ENCODE measurements around the gene KIZ.

KIZ gene

GRCh38 chr20:21125849-21126580, at the start of gene KIZ:
TSS of gene KIZ (plus strand) at chr20:21126082. CDS start at chr20:21126116, 34 bp downstream.
- peaks cover 9% of the 10 kb centered on the region; the same call in 1 of the 2 replicates for H3K27me3 ChIP-seq (ENCODE audit: insufficient read depth, low read length)
- H3K9ac ChIP-seq (ENCODE audit: low read depth, low read length): peak within 1 kb of the TSS; percentile 73
- H3K4me1 ChIP-seq (ENCODE audit: insufficient read depth, low read length): peaks cover 19% of the 10 kb centered on the region; the same call in 1 of the 2 replicates
- no peak within 1 kb of the TSS for H3K27ac ChIP-seq (ENCODE audit: low read length)
- H3K36me3 ChIP-seq (ENCODE audit: insufficient read depth, low read depth, low read length): no peaks in the 10 kb centered on the region
- no peaks in the 10 kb centered on the region for H3K9me3 ChIP-seq (ENCODE audit: insufficient read depth, low read depth, low read length)
- peak within 1 kb of the TSS; percentile 90 for H3K4me3 ChIP-seq (ENCODE audit: low read length)

DNA sequence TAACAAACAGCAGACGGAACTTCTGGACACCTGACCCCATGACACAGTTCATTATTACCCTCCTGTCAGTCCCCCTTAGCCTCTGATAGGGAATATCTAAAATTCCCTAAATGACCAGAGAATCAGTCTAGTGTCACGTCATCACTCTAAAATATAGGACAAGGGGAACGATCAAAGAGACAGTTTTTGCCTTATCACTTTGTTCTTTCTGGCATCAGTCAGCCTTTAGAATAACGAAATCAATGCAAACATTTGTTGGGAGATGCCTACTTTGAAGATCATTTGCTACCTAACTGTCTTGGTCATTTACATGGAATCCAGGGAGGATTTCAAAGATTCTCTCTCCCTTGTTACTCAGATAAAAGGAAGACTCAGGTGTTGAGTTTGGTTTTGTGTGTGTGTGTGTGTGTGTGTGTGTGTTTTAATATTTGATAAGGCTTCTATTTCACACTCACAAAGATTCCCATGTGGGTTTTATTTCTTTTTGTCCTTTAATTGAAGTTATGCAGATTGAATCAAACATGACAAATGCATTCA, 48.0 kb upstream of the KIZ start:
- H3K27ac ChIP-seq (ENCODE audit: low read length): no peak overlapping the region
- no peak overlapping the region for H3K9ac ChIP-seq (ENCODE audit: low read depth, low read length)
- H3K27me3 ChIP-seq (ENCODE audit: insufficient read depth, low read length): no peaks in the 10 kb centered on the region
- no peak overlapping the region for H3K4me3 ChIP-seq (ENCODE audit: low read length)
- H3K36me3 ChIP-seq (ENCODE audit: insufficient read depth, low read depth, low read length): no peaks in the 10 kb centered on the region
- no peaks in the 10 kb centered on the region for H3K4me1 ChIP-seq (ENCODE audit: insufficient read depth, low read length)
- no peaks in the 10 kb centered on the region for H3K9me3 ChIP-seq (ENCODE audit: insufficient read depth, low read depth, low read length)

GRCh38 chr20:21082584-21082983, 43.3 kb upstream of the KIZ start:
- Histone ChIP-seq H3K4me1 (ENCODE audit: insufficient read depth, low read length) (no peaks in the 10 kb centered on the region), H3K27ac (ENCODE audit: low read length) (no peak overlapping the region), H3K9ac (ENCODE audit: low read depth, low read length) (no peak overlapping the region), H3K4me3 (ENCODE audit: low read length) (no peak overlapping the region), H3K27me3 (ENCODE audit: insufficient read depth, low read length) (no peaks in the 10 kb centered on the region), H3K9me3 (ENCODE audit: insufficient read depth, low read depth, low read length) (no peaks in the 10 kb centered on the region), H3K36me3 (ENCODE audit: insufficient read depth, low read depth, low read length) (no peaks in the 10 kb centered on the region)

GRCh38 chr20:21083825-21084325, 42.0 kb upstream of the KIZ start:
- Histone ChIP-seq H3K4me3 (ENCODE audit: low read length) (no peak overlapping the region), H3K27ac (ENCODE audit: low read length) (no peak overlapping the region), H3K36me3 (ENCODE audit: insufficient read depth, low read depth, low read length) (no peaks in the 10 kb centered on the region), H3K27me3 (ENCODE audit: insufficient read depth, low read length) (no peaks in the 10 kb centered on the region), H3K9me3 (ENCODE audit: insufficient read depth, low read depth, low read length) (no peaks in the 10 kb centered on the region), H3K9ac (ENCODE audit: low read depth, low read length) (no peak overlapping the region), H3K4me1 (ENCODE audit: insufficient read depth, low read length) (peaks cover under 1% of the 10 kb centered on the region; the same call in 1 of the 2 replicates)

GRCh38 chr20:21087862-21088540, 37.9 kb upstream of the KIZ start:
- no peak overlapping the region for H3K9ac ChIP-seq (ENCODE audit: low read depth, low read length)
- peaks cover 28% of the 10 kb centered on the region for H3K4me1 ChIP-seq (ENCODE audit: insufficient read depth, low read length)
- H3K27me3 ChIP-seq (ENCODE audit: insufficient read depth, low read length): peaks cover 28% of the 10 kb centered on the region
- H3K4me3 ChIP-seq (ENCODE audit: low read length): no peak overlapping the region
- no peaks in the 10 kb centered on the region for H3K36me3 ChIP-seq (ENCODE audit: insufficient read depth, low read depth, low read length)
- H3K9me3 ChIP-seq (ENCODE audit: insufficient read depth, low read depth, low read length): no peaks in the 10 kb centered on the region
- H3K27ac ChIP-seq (ENCODE audit: low read length): no peak overlapping the region

- H3K4me1 ChIP-seq (ENCODE audit: insufficient read depth, low read length): peaks cover 28% of the 10 kb centered on the region
- no peaks in the 10 kb centered on the region for H3K36me3 ChIP-seq (ENCODE audit: insufficient read depth, low read depth, low read length)
- no peaks in the 10 kb centered on the region for H3K9me3 ChIP-seq (ENCODE audit: insufficient read depth, low read depth, low read length)
- H3K9ac ChIP-seq (ENCODE audit: low read depth, low read length): no peak overlapping the region
- H3K27me3 ChIP-seq (ENCODE audit: insufficient read depth, low read length): peaks cover 42% of the 10 kb centered on the region
- H3K27ac ChIP-seq (ENCODE audit: low read length): no peak overlapping the region
- peak overlapping the region; percentile 41; the same call in 1 of the 2 replicates for H3K4me3 ChIP-seq (ENCODE audit: low read length)
These were observed 36.5 kb upstream of the KIZ start for GRCh38 chr20:21089391-21089790.

- Histone ChIP-seq H3K36me3 (ENCODE audit: insufficient read depth, low read depth, low read length) (no peaks in the 10 kb centered on the region), H3K27me3 (ENCODE audit: insufficient read depth, low read length) (peaks cover 46% of the 10 kb centered on the region), H3K9ac (ENCODE audit: low read depth, low read length) (peak overlapping the region; percentile 9; the same call in 1 of the 2 replicates), H3K4me3 (ENCODE audit: low read length) (peak overlapping the region; percentile 41; the same call in 1 of the 2 replicates), H3K27ac (ENCODE audit: low read length) (no peak overlapping the region), H3K4me1 (ENCODE audit: insufficient read depth, low read length) (peaks cover 28% of the 10 kb centered on the region), H3K9me3 (ENCODE audit: insufficient read depth, low read depth, low read length) (no peaks in the 10 kb centered on the region)
These were observed 35.7 kb upstream of the KIZ start for GRCh38 chr20:21090111-21090618.

DNA sequence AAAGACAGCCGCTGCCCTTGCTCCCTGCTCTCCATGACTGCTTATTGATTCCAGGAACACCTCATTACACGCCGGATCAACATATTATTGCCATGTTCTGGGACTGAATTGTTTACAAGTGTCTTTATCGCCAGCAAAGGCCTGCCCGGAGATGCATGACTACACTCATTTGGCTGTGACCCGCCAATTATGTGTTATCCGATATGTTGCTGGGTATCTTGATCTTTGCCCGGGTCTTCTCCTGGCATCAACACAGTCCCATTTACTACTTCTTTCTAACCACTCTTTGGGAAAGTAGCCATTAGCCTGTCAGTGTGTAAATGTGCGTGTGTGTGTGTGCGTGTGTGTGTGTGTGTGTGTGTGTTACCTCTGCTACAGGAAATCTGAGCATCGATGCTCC, 35.2 kb upstream of the KIZ start:
- H3K27me3 ChIP-seq (ENCODE audit: insufficient read depth, low read length): peaks cover 51% of the 10 kb centered on the region
- H3K27ac ChIP-seq (ENCODE audit: low read length): no peak overlapping the region
- no peaks in the 10 kb centered on the region for H3K9me3 ChIP-seq (ENCODE audit: insufficient read depth, low read depth, low read length)
- peak overlapping the region; percentile 9; the same call in 1 of the 2 replicates for H3K9ac ChIP-seq (ENCODE audit: low read depth, low read length)
- H3K4me3 ChIP-seq (ENCODE audit: low read length): peak overlapping the region; percentile 41; the same call in 1 of the 2 replicates
- no peaks in the 10 kb centered on the region for H3K36me3 ChIP-seq (ENCODE audit: insufficient read depth, low read depth, low read length)
- peaks cover 28% of the 10 kb centered on the region for H3K4me1 ChIP-seq (ENCODE audit: insufficient read depth, low read length)

DNA sequence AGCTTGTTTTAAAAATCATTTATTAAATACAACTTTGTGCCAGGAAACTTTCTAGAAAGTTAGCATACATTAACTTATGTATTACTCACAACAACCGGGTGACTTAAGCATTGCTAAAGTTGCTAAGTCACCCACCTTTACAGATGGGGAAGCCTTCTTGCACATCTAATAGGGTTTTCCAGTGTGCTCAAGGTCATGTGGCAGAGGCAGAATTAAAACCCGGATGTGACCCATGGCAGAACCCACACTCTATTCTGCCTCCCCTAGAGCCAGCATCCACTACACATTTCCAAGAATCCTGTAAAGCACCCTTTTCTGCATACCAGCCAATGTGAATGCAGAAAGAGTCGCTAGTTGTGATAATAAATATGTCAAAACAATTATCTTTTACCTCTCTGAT, 33.1 kb upstream of the KIZ start:
- Histone ChIP-seq H3K4me3 (ENCODE audit: low read length) (no peak overlapping the region), H3K27ac (ENCODE audit: low read length) (no peak overlapping the region), H3K36me3 (ENCODE audit: insufficient read depth, low read depth, low read length) (no peaks in the 10 kb centered on the region), H3K4me1 (ENCODE audit: insufficient read depth, low read length) (peaks cover 28% of the 10 kb centered on the region), H3K9me3 (ENCODE audit: insufficient read depth, low read depth, low read length) (no peaks in the 10 kb centered on the region), H3K9ac (ENCODE audit: low read depth, low read length) (no peak overlapping the region), H3K27me3 (ENCODE audit: insufficient read depth, low read length) (peaks cover 71% of the 10 kb centered on the region)

- H3K36me3 ChIP-seq (ENCODE audit: insufficient read depth, low read depth, low read length): no peaks in the 10 kb centered on the region
- no peak overlapping the region; the same call in 1 of the 2 replicates for H3K4me3 ChIP-seq (ENCODE audit: low read length)
- no peak overlapping the region for H3K9ac ChIP-seq (ENCODE audit: low read depth, low read length)
- H3K27ac ChIP-seq (ENCODE audit: low read length): no peak overlapping the region
- peaks cover 91% of the 10 kb centered on the region for H3K27me3 ChIP-seq (ENCODE audit: insufficient read depth, low read length)
- H3K4me1 ChIP-seq (ENCODE audit: insufficient read depth, low read length): peaks cover 5% of the 10 kb centered on the region; the same call in 1 of the 2 replicates
- H3K9me3 ChIP-seq (ENCODE audit: insufficient read depth, low read depth, low read length): no peaks in the 10 kb centered on the region
These were observed 29.4 kb upstream of the KIZ start for GRCh38 chr20:21096321-21097043.
